HG03521 (cell line): Measurements from ENCODE around the gene ZNF397.
A peak's percentile ranks its signal among the peaks of the same experiment; 100 is the strongest.

Experiments used
- ATAC-seq: cut with Tn5 transposase; IDR thresholded peaks from one replicate; pipeline ENCODE4 v1.9.1; 2021; ENCODE audit warnings: mild to moderate bottlenecking, moderate library complexity; ENCODE audit not compliant: unreplicated experiment

The ZNF397 gene

GRCh38 chr18:35290094-35290735 lies 49.4 kb downstream of the ZNF397 start, which contains the start of gene ZSCAN30:
TSS of gene ZSCAN30 (minus strand) at chr18:35290229. CDS start at chr18:35264352, 25,877 bp downstream.
- peak; percentile 93 for ATAC-seq

- no peak for ATAC-seq
Measured at GRCh38 chr18:35291166-35291565, 50.3 kb downstream of the ZNF397 start.

DNA sequence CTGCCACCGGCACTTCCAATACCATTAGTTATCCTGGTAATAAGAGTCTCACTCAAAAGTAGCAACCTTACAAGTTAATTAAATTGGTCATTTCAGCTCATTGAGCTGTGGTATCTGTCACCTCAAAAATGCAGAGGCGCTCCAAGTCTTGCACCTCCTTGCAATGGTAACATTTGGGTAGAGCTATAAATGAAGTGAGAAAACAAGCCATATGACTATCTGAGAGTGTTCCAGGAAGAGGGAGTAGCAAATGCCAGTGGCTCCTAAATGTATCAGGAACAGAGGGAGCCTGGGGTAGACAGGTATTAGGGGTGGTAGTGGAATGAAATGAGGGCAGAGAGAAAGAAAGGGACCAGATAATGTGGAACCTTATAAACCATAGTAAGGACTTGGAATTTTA lies 55.2 kb downstream of the ZNF397 start:
- ATAC-seq: no peak

DNA sequence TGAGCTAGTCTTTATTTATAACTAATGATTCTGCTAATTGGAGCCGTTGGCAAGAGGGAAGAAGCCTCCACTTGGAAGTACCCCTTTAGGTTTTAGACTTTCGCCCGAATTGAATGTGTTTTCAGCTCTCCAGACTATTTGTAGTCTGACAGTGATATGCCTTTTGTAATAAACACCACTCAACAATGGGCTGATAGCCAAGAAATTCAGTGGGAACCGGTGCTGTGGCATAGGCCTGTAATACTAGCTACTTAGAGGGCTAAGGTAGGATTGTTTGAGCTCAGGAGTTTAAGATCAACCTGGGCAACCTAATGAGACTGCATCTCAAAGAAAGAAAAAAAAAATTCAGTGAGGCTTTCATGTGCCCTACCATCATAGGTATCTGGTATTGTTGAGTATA lies 62.8 kb downstream of the ZNF397 start:
- no peak for ATAC-seq

DNA sequence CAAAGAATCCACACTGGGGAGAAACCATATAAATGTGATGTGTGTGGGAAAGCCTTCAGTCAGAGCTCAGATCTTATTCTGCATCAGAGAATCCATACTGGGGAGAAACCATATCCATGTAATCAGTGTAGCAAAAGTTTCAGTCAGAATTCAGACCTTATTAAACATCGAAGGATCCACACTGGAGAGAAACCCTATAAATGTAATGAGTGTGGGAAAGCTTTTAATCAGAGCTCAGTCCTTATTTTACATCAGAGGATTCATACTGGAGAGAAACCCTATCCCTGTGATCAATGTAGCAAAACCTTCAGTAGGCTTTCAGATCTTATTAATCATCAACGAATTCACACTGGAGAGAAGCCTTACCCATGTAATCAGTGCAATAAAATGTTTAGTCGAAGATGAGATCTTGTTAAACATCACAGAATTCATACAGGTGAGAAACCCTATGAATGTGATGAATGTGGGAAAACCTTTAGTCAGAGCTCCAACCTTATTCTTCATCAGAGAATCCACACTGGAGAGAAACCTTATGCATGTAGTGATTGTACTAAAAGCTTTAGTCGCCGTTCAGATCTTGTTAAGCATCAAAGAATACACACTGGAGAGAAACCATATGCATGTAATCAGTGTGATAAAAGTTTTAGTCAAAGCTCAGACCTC lies 65.9 kb downstream of the ZNF397 start:
- ATAC-seq: no peak
